Breast epithelium (tissue), 3 donors: ENCODE data around the gene ABCC6.

ENCODE experiments used
- CTCF ChIP-seq, 3 donors: fragments of 450-650 bp; IDR thresholded peaks; one replicate each; pipeline ENCODE4 v1.5.1; 2016 to 2017; ENCODE audit warnings: antibody characterized with exemption in 3 of 3, mild to moderate bottlenecking in 3 of 3, moderate library complexity in 3 of 3
- POLR2A ChIP-seq: fragments of 450-650 bp; IDR thresholded peaks from one replicate; pipeline ENCODE4 v1.6.1; 2016; ENCODE audit warnings: antibody characterized with exemption, mild to moderate bottlenecking, moderate library complexity
- POLR2AphosphoS5 ChIP-seq, 3 donors: sonication (generic); formaldehyde crosslinking; IDR thresholded peaks; one replicate each; pipeline ENCODE4 v1.6.1; 2017; ENCODE audit warnings: antibody characterized with exemption in 3 of 3

- TF ChIP-seq POLR2AphosphoS5 (IDR thresholded peaks at IDR 0.05), result no peak
- TF ChIP-seq CTCF (IDR thresholded peaks at IDR 0.05), result no peak
- TF ChIP-seq POLR2A, result no peak
Observed at GRCh38 chr16:16197331-16197730, 26.0 kb downstream of the ABCC6 start.
